HepG2 (cell line): ENCODE results near the gene CFAP43. TPM values are rescaled to one million over a fixed set of nuclear protein-coding genes. Genes with fewer than 3 reads are reported as not detected.

Source experiments
- ATAC-seq: fragments of 200-7000 bp; cut with Tn5 transposase; 3 replicates; pipeline ENCODE4 v1.9.1; 2020; ENCODE audit warnings: mild to moderate bottlenecking, moderate library complexity
- BruUV-seq: library from RNA; stranded (reverse); fragments of 400-500 nt; replicated peaks from 2 replicates; lab custom pipeline; 2021; lab: Mats Ljungman, UMichigan
- CTCF ChIA-PET: fragments of 300-600 bp; formaldehyde crosslinking; extraction: SDS; loops from one replicate; lab custom pipeline; 2021; ENCODE audit warnings: low total read pairs, inconsistent platforms, low intra/inter-chr PET ratio; lab: Yijun Ruan, JAX
- POLR2A ChIA-PET: fragments of 350-600 bp; sonication (Branson Sonifier 250); formaldehyde crosslinking; loops from one replicate; lab custom pipeline; 2020; ENCODE audit warnings: antibody characterized with exemption, inconsistent platforms; lab: Yijun Ruan, JAX
- DNase-seq: peaks from one replicate; pipeline ENCODE4 v3.0.0-alpha.2; 2015; ENCODE audit warnings: low spot score
- FAIRE-seq: peaks from 3 replicates; lab custom pipeline; 2011; peaks lifted over from hg19 to GRCh38; lab: Jason Lieb, UNC
- H2AFZ ChIP-seq: one replicate; pipeline ENCODE4 v1.6.1; 2011; ENCODE audit warnings: low read length, inconsistent platforms
- H3K27ac ChIP-seq: fragments of 300-600 bp; 3 replicates; pipeline ENCODE4 v1.8.0; 2011; ENCODE audit warnings: mixed run types, mild to moderate bottlenecking, mixed read lengths, low read length, inconsistent platforms; ENCODE audit not compliant: insufficient read depth; ENCODE audit errors: extremely low read length
- H3K27me3 ChIP-seq, 2 experiments: fragments of 200-600 bp in 1 of 2; 2 replicates in 1 of 2; 3 replicates in 1 of 2; pipeline versions ENCODE4 v1.6.0 to v1.8.0; 2011; ENCODE audit warnings: low read length in 2 of 2, mild to moderate bottlenecking in 2 of 2, moderate library complexity in 2 of 2, inconsistent platforms in 1 of 2; ENCODE audit not compliant: insufficient read depth in 2 of 2, control insufficient read depth in 1 of 2
- H3K36me3 ChIP-seq, 2 experiments: fragments of 200-600 bp in 1 of 2; replicated peaks in 1 of 2; 2 replicates in 1 of 2; 3 replicates in 1 of 2; pipeline versions ENCODE4 v1.5.1 to v1.8.0; 2011; ENCODE audit warnings: low read length in 2 of 2, inconsistent platforms in 1 of 2; ENCODE audit not compliant: insufficient read depth in 2 of 2, control insufficient read depth in 1 of 2
- H3K4me1 ChIP-seq: 2 replicates; pipeline ENCODE4 v1.5.1; 2012; ENCODE audit warnings: low read length, inconsistent platforms; ENCODE audit not compliant: insufficient read depth
- H3K4me2 ChIP-seq: 2 replicates; pipeline ENCODE4 v1.6.0; 2011; ENCODE audit warnings: low read depth, low read length, inconsistent platforms
- H3K4me3 ChIP-seq, 3 experiments: fragments of 200-600 bp in 1 of 3; sonication (generic), shearing (Covaris generic) in 1 of 3; replicated peaks in 1 of 3; 2 replicates each; pipeline ENCODE4 v1.5.1; 2011 to 2016; ENCODE audit warnings: low read length in 3 of 3, inconsistent platforms in 2 of 3, low read depth in 2 of 3, mild to moderate bottlenecking in 2 of 3, control low read depth in 1 of 3, mixed read lengths in 1 of 3; ENCODE audit not compliant: insufficient read depth in 1 of 3
- H3K79me2 ChIP-seq: one replicate; pipeline ENCODE4 v1.6.1; 2011; ENCODE audit warnings: low read length, inconsistent platforms; ENCODE audit not compliant: insufficient read depth
- H3K9ac ChIP-seq: 2 replicates; pipeline ENCODE4 v1.6.0; 2011; ENCODE audit warnings: mild to moderate bottlenecking, low read depth, low read length, inconsistent platforms; ENCODE audit not compliant: insufficient read depth
- H3K9me3 ChIP-seq: 2 replicates; pipeline ENCODE4 v1.5.1; 2012; ENCODE audit warnings: mild to moderate bottlenecking, low read length
- H4K20me1 ChIP-seq: 2 replicates; pipeline ENCODE4 v1.6.0; 2011; ENCODE audit warnings: inconsistent platforms, mild to moderate bottlenecking, low read length, moderate library complexity; ENCODE audit not compliant: insufficient read depth
- CENPX ChIP-seq: sonication (generic); formaldehyde crosslinking; IDR thresholded peaks from 2 replicates; pipeline ENCODE4 v1.9.0; 2021; ENCODE audit warnings: mild to moderate bottlenecking, missing genetic modification reagents, moderate library complexity
- ISX ChIP-seq: sonication (generic); formaldehyde crosslinking; conservative IDR thresholded peaks from 2 replicates; pipeline ENCODE4 v1.5.0; 2020; ENCODE audit warnings: missing genetic modification reagents
- LBX2 ChIP-seq: sonication (generic); formaldehyde crosslinking; IDR thresholded peaks from 2 replicates; pipeline ENCODE4 v1.5.0; 2020; ENCODE audit warnings: missing genetic modification reagents, mild to moderate bottlenecking, borderline replicate concordance
- NCOR1 ChIP-seq: fragments of 200-600 bp; sonication (generic); IDR thresholded peaks from 2 replicates; pipeline ENCODE4 v1.7.0; 2017; ENCODE audit warnings: antibody characterized with exemption, low read length, borderline replicate concordance
- SIX4 ChIP-seq: sonication (generic); formaldehyde crosslinking; IDR thresholded peaks from 2 replicates; pipeline ENCODE4 v1.4.0; 2020; ENCODE audit warnings: missing genetic modification reagents
- TFAP4 ChIP-seq: sonication (generic); IDR thresholded peaks from 2 replicates; pipeline ENCODE4 v1.6.1; 2016; ENCODE audit warnings: low read depth, borderline replicate concordance
- ZBTB38 ChIP-seq: sonication (generic); formaldehyde crosslinking; IDR thresholded peaks from 2 replicates; pipeline ENCODE4 v1.5.1; 2020; ENCODE audit warnings: mild to moderate bottlenecking, missing genetic modification reagents
- ZHX1 ChIP-seq: sonication (generic); formaldehyde crosslinking; IDR thresholded peaks from 2 replicates; pipeline ENCODE4 v1.8.1; 2022; ENCODE audit warnings: low read depth, mild to moderate bottlenecking, missing genetic modification reagents
- ZNF17 ChIP-seq: sonication (generic); formaldehyde crosslinking; IDR thresholded peaks from 2 replicates; pipeline ENCODE4 v1.5.0; 2020; ENCODE audit warnings: mild to moderate bottlenecking, missing genetic modification reagents
- ZNF256 ChIP-seq: sonication (generic); formaldehyde crosslinking; conservative IDR thresholded peaks from 2 replicates; pipeline ENCODE4 v1.4.0; 2020; ENCODE audit warnings: missing genetic modification reagents
- ZNF275 ChIP-seq: sonication (generic); formaldehyde crosslinking; IDR thresholded peaks from 2 replicates; pipeline ENCODE4 v1.8.0; 2022; ENCODE audit warnings: missing genetic modification reagents, mild to moderate bottlenecking, inconsistent platforms, borderline replicate concordance
- ZNF292 ChIP-seq: sonication (generic); formaldehyde crosslinking; IDR thresholded peaks from 2 replicates; pipeline ENCODE4 v1.8.1; 2022; ENCODE audit warnings: mild to moderate bottlenecking, low read depth, missing genetic modification reagents, borderline replicate concordance
- ZNF333 ChIP-seq: sonication (generic); formaldehyde crosslinking; IDR thresholded peaks from 2 replicates; pipeline ENCODE4 v1.4.0; 2020; ENCODE audit warnings: mild to moderate bottlenecking, missing genetic modification reagents, borderline replicate concordance
- ZNF430 ChIP-seq: sonication (generic); formaldehyde crosslinking; IDR thresholded peaks from 2 replicates; pipeline ENCODE4 v1.9.0; 2021; ENCODE audit warnings: mild to moderate bottlenecking, missing genetic modification reagents
- ZNF558 ChIP-seq: sonication (generic); formaldehyde crosslinking; IDR thresholded peaks from 2 replicates; pipeline ENCODE4 v1.9.0; 2022; ENCODE audit warnings: mild to moderate bottlenecking, missing genetic modification reagents, borderline replicate concordance
- ZNF720 ChIP-seq: sonication (generic); formaldehyde crosslinking; IDR thresholded peaks from 2 replicates; pipeline ENCODE4 v1.4.0; 2020; ENCODE audit warnings: missing genetic modification reagents
- in situ Hi-C: cut with HindIII; loops from 2 replicates; pipeline ENCODE4 v1.10.0; 2017; ENCODE audit warnings: low pct_unique_long_range_greater_than_20kb; ENCODE audit not compliant: extremely low pct_ligation_motif_present
- intact Hi-C: fragments of 100-400 bp; cut with micrococcal nuclease; formaldehyde crosslinking; loops from one replicate; pipeline ENCODE4 v1.10.0; 2022; ENCODE audit not compliant: unreplicated experiment
- polyA plus RNA-seq, 8 experiments: library from polyadenylated mRNA; depleted of rRNA in 3 of 8; stranded (reverse) in 7 of 8; unstranded in 1 of 8; fragments of >200 nt; fragmentation: Illumina TruSeq in 4 of 8; extraction: Trizol in 4 of 8; gene quantifications; 2 replicates each; pipeline versions ENCODE4 v1.2.1 to v1.2.3, GENCODE V29; 2011 to 2016; ENCODE audit warnings: low read depth in 4 of 8, missing spikeins in 1 of 8, mixed read lengths in 1 of 8; ENCODE audit not compliant: insufficient read depth in 1 of 8
- total RNA-seq, 5 experiments: library from RNA; depleted of rRNA; stranded (reverse); fragments of >200 nt; fragmentation: Illumina TruSeq; extraction: Trizol; gene quantifications; 2 replicates each; pipeline ENCODE4 v1.2.3, GENCODE V29; 2016; ENCODE audit warnings: low read depth in 1 of 5
- TF ChIP-seq, protein P1 (sequence below): sonication (generic); formaldehyde crosslinking; IDR thresholded peaks from 2 replicates; pipeline ENCODE4 v1.9.0; 2021; ENCODE audit warnings: missing genetic modification reagents, borderline replicate concordance

The CFAP43 gene
- total and polyA plus RNA-seq, 2 of the 13 experiments (the other 11 are each of a cell fraction or from before 2014, with no cell fraction given), result 0.24 to 0.38 TPM

GRCh38 chr10:104100795-104101194 is 131.4 kb downstream of the CFAP43 start (continued):
- TF ChIP-seq SIX4, result no peak
- no peak for TF ChIP-seq TFAP4
- no peak for TF ChIP-seq ZNF292 (CRISPR knock-in tag)
- no peak for TF ChIP-seq ISX (CRISPR knock-in tag)
- TF ChIP-seq, protein P1, sequence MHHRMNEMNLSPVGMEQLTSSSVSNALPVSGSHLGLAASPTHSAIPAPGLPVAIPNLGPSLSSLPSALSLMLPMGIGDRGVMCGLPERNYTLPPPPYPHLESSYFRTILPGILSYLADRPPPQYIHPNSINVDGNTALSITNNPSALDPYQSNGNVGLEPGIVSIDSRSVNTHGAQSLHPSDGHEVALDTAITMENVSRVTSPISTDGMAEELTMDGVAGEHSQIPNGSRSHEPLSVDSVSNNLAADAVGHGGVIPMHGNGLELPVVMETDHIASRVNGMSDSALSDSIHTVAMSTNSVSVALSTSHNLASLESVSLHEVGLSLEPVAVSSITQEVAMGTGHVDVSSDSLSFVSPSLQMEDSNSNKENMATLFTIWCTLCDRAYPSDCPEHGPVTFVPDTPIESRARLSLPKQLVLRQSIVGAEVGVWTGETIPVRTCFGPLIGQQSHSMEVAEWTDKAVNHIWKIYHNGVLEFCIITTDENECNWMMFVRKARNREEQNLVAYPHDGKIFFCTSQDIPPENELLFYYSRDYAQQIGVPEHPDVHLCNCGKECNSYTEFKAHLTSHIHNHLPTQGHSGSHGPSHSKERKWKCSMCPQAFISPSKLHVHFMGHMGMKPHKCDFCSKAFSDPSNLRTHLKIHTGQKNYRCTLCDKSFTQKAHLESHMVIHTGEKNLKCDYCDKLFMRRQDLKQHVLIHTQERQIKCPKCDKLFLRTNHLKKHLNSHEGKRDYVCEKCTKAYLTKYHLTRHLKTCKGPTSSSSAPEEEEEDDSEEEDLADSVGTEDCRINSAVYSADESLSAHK (CRISPR knock-in tag), result no peak

- no TSS peak for BruUV-seq
- no peak for DNase-seq
- H3K27me3 ChIP-seq, result no peaks in the 10 kb centered on the region; a peak in 2 of 5 replicates
- H3K27ac ChIP-seq, result no peak overlapping the region
- H3K79me2 ChIP-seq, result no peaks in the 10 kb centered on the region
- no peak overlapping the region for H3K4me2 ChIP-seq
- POLR2A ChIA-PET, result no interaction called here
- intact Hi-C loops (no loop called here), in situ Hi-C loops (no loop called here)
- H3K9ac ChIP-seq, result no peak overlapping the region
- no peaks in the 10 kb centered on the region for H4K20me1 ChIP-seq
- CTCF ChIA-PET, result no interaction called here
- H2AFZ ChIP-seq, result no peak overlapping the region
- no peaks in the 10 kb centered on the region for H3K36me3 ChIP-seq
- no peak overlapping the region for H3K4me3 ChIP-seq
- no peak for FAIRE-seq
- no peaks in the 10 kb centered on the region for H3K4me1 ChIP-seq
- ATAC-seq, result no peak
- peaks cover 9% of the 10 kb centered on the region for H3K9me3 ChIP-seq
- no peak for TF ChIP-seq ZNF17 (CRISPR knock-in tag)
- no peak for TF ChIP-seq ZNF256 (CRISPR knock-in tag)
- no peak for TF ChIP-seq ZNF275 (CRISPR knock-in tag)
- TF ChIP-seq ZHX1 (CRISPR knock-in tag), result no peak
- TF ChIP-seq NCOR1, result no peak
- TF ChIP-seq ZNF720 (CRISPR knock-in tag), result no peak
- no peak for TF ChIP-seq ZNF430 (CRISPR knock-in tag)
- no peak for TF ChIP-seq CENPX (CRISPR knock-in tag)
- no peak for TF ChIP-seq ZBTB38 (CRISPR knock-in tag)
- TF ChIP-seq ZNF558 (CRISPR knock-in tag), result no peak
- no peak for TF ChIP-seq ZNF333 (CRISPR knock-in tag)
- TF ChIP-seq LBX2 (CRISPR knock-in tag), result no peak
Observed at GRCh38 chr10:104099941-104100340, 132.2 kb downstream of the CFAP43 start.
